Activated CD8-positive, alpha-beta memory T cell treated with anti-CD3 and anti-CD28 coated beads, Interleukin-2, amount 10 ng/mL, durations not matched to agents 7 days and 5 days (primary cell): Measurements from ENCODE around the gene MRPS31. TPM values are rescaled to one million over a fixed set of nuclear protein-coding genes. Genes with fewer than 3 reads are reported as not detected.

ENCODE experiments used
- ATAC-seq: fragments of 150-1000 bp; cut with Tn5 transposase; one replicate; pipeline ENCODE4 v1.10.0; 2021; ENCODE audit warnings: moderate library complexity
- CTCF ChIA-PET: fragments of 350-600 bp; sonication (Branson Sonifier 250); formaldehyde crosslinking; loops from one replicate; lab custom pipeline; 2021; ENCODE audit warnings: antibody characterized with exemption; lab: Charles Lee
- DNase-seq: peaks from one replicate; pipeline ENCODE4 v3.0.0-alpha.2; 2020
- H3K27ac Mint-ChIP-seq: one replicate; pipeline ENCODE4 v1.8.0; 2021; ENCODE audit warnings: mild to moderate bottlenecking, mixed read lengths
- H3K27me3 Mint-ChIP-seq: one replicate; pipeline ENCODE4 v1.8.0; 2021; ENCODE audit warnings: mixed read lengths
- H3K36me3 Mint-ChIP-seq: one replicate; pipeline ENCODE4 v1.8.0; 2021; ENCODE audit warnings: mild to moderate bottlenecking, mixed read lengths
- H3K4me1 Mint-ChIP-seq: one replicate; pipeline ENCODE4 v1.8.0; 2021; ENCODE audit warnings: mixed read lengths
- H3K4me3 Mint-ChIP-seq: one replicate; pipeline ENCODE4 v1.8.0; 2021; ENCODE audit warnings: mild to moderate bottlenecking, moderate library complexity, mixed read lengths
- H3K9me3 Mint-ChIP-seq: one replicate; pipeline ENCODE4 v1.8.0; 2022; ENCODE audit warnings: low read depth, mixed read lengths
- microRNA-seq: library from miRNA; unstranded; fragments of <30 nt; microRNA quantifications from one replicate; pipeline ENCODE4 v1.2.0, GENCODE V29; 2022
- total RNA-seq, 2 experiments: library from RNA; stranded (reverse); gene quantifications; one replicate each; pipeline ENCODE4 v1.2.3, GENCODE V29; 2021

MRPS31 gene
- total RNA-seq, 2 experiments from 2014 or later, result 35.0 to 37.1 TPM

DNA sequence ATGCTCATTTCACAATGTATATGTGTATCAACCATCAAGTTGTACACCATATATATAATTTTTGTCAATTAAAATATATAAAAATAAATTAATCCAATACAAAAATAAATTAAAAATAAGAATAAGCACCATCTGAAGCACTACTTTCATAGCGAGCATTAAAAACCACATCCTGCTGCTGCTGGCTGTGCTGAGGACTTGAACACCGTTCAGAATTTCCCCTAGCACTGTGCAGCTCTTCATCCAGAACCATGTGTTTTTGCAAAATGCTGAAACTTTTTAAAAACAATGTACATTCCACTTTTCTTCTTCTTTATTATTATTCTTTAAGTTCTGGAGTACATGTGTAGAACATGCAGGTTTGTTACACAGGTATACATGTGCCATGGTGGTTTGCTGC lies 64.6 kb downstream of the MRPS31 start:
- Mint-ChIP-seq H3K36me3 (peaks cover 12% of the 10 kb centered on the region), H3K4me3 (no peak overlapping the region), H3K27me3 (no peaks in the 10 kb centered on the region), H3K4me1 (peaks cover 12% of the 10 kb centered on the region), H3K9me3 (peaks cover 16% of the 10 kb centered on the region), H3K27ac (no peak overlapping the region)
- CTCF ChIA-PET, result no interaction called here
- ATAC-seq, result peak; percentile 30
- DNase-seq, result no peak

DNA sequence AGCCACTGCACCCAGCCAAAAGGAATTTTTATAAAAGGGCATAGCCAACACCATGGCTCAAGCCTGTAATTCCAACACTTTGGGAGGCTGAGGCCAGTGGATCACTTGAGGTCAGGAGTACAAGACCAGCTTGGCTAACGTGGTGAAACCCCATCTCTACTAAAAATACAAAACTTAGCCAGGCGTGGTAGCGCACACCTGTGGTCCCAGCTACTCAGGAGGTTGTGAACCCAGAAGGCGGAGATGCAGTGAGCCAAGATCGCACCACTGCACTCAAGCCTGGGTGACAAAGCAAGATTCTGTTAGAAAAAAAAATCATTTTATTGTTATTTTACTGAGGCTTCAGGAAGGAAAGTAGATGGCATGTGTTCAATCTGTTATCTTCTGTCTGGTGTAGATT lies 73.3 kb downstream of the MRPS31 start:
- ATAC-seq (no peak), DNase-seq (no peak)
- Mint-ChIP-seq H3K4me3 (no peak overlapping the region), H3K9me3 (no peaks in the 10 kb centered on the region), H3K27me3 (no peaks in the 10 kb centered on the region), H3K36me3 (no peaks in the 10 kb centered on the region), H3K27ac (no peak overlapping the region), H3K4me1 (no peaks in the 10 kb centered on the region)
- CTCF ChIA-PET, result no interaction called here

DNA sequence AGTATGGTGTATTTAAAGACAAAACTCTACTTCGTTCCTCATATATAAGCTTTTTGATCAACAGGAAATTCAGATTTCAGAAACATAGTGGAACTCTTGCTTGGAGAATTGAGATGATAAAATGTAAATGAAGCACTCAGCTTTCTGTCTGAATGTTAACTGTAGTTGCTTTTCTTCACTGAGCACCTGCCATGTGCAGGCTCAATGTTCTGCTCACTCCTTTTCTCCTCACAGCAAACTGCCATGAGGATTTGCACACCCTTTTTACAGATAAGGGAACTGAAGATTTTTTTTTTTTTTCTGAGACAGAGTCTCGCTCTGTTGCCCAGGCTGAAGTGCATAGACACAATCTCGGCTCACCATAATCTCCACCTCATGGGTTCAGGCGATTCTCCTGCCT lies 76.6 kb downstream of the MRPS31 start:
- no peak for ATAC-seq
- Mint-ChIP-seq H3K27ac (no peak overlapping the region), H3K27me3 (no peaks in the 10 kb centered on the region), H3K36me3 (no peaks in the 10 kb centered on the region), H3K4me3 (no peak overlapping the region), H3K4me1 (no peaks in the 10 kb centered on the region), H3K9me3 (no peaks in the 10 kb centered on the region)
- CTCF ChIA-PET, result interaction anchor here (1.1 kb wide), 1 partner anchor 26 kb away, joined by 3 read pairs; no protein-coding TSS in a partner anchor
- DNase-seq, result no peak

DNA sequence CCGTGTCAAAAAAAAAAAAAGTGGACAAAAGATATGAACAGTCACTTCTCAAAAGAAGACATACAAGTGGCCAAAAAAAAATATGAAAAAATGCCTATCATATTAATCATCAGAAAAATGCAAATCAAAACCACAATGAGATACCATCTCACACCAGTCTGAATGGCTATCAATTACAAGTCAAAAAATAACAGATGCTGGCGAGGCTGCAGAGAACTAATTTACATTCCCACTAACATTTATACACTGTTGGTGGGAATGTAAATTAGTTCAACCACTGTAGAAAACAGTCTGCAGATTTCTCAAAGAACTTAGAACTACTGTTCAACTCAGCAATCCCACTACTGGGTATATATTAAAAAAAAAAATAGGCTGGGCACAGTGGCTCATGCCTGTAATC lies 78.0 kb downstream of the MRPS31 start:
- no peak for ATAC-seq
- H3K27me3 Mint-ChIP-seq, result no peaks in the 10 kb centered on the region
- no peak overlapping the region for H3K27ac Mint-ChIP-seq
- no peaks in the 10 kb centered on the region for H3K9me3 Mint-ChIP-seq
- no peak for DNase-seq
- no peak overlapping the region for H3K4me3 Mint-ChIP-seq
- no peaks in the 10 kb centered on the region for H3K4me1 Mint-ChIP-seq
- CTCF ChIA-PET, result no interaction called here
- H3K36me3 Mint-ChIP-seq, result no peaks in the 10 kb centered on the region

DNA sequence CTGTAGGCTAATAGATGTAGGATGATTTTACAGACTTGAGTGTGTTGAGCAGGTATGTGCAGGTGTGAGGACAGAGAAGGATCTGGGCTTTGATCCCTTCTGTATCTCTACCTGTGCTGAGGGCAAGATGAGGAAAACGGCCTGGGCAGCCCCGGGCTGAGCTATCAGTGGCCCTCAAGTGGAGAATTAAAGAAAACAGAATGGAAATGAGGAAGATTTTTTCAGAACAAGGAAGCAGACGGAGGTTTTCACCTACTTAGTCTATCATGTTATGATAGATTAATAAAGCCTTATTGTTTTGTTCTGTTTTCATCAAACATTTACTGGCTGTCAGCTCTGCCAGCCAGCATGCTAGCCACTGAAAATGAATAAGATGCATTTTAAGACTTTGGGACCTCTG lies 82.2 kb downstream of the MRPS31 start:
- no peaks in the 10 kb centered on the region for H3K9me3 Mint-ChIP-seq
- no peaks in the 10 kb centered on the region for H3K27me3 Mint-ChIP-seq
- DNase-seq (no peak), ATAC-seq (no peak)
- no peak overlapping the region for H3K27ac Mint-ChIP-seq
- no peaks in the 10 kb centered on the region for H3K36me3 Mint-ChIP-seq
- CTCF ChIA-PET, result no interaction called here
- no peak overlapping the region for H3K4me3 Mint-ChIP-seq
- no peaks in the 10 kb centered on the region for H3K4me1 Mint-ChIP-seq

DNA sequence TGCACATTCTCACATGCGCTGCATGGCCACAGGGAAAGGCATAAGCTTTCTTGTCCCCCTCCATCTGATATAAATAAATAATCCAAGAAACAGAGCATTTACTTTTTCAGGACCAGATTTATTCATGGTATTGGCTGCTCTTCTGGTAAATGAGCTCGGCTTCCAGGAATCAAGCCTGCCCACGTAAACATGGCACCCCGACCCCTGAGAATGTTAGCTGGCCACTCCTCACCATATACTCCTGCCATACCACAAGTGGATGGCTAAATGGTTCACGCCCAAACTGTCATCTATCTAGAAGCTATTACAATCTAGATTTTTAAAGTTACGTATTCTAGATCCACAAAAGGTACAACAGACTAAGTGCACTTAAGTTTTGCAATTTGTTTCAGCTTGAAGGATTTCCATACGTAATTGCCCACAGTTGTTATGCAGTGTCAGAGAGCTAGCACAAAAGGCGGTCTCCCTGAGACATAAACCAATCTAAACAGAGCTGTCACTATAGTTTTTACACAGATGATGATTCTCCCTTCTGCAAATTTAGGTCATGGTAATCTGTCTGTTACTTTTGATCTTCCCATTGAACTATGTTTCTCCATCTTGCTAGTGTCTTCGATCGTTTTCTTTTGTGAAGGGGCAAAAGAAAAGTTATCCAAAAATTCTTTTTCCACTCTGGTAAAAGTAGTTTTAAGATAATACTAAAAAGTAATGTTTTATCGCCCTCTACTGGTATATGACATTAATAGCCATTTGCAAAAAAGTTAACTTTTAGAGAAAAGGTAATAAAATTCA lies 88.3 kb downstream of the MRPS31 start:
- H3K27me3 Mint-ChIP-seq, result no peaks in the 10 kb centered on the region
- H3K9me3 Mint-ChIP-seq, result no peaks in the 10 kb centered on the region
- no peak overlapping the region for H3K4me3 Mint-ChIP-seq
- CTCF ChIA-PET, result interaction anchor here (0.7 to 6.9 kb wide), 23 partner anchors 8 to 1000 kb away, joined by 3 to 55 read pairs (median 5); partner anchors contain the start of gene SLC25A15
- DNase-seq, result no peak
- H3K27ac Mint-ChIP-seq, result no peak overlapping the region
- H3K4me1 Mint-ChIP-seq, result peaks cover 4% of the 10 kb centered on the region
- no peaks in the 10 kb centered on the region for H3K36me3 Mint-ChIP-seq
- ATAC-seq, result no peak

DNA sequence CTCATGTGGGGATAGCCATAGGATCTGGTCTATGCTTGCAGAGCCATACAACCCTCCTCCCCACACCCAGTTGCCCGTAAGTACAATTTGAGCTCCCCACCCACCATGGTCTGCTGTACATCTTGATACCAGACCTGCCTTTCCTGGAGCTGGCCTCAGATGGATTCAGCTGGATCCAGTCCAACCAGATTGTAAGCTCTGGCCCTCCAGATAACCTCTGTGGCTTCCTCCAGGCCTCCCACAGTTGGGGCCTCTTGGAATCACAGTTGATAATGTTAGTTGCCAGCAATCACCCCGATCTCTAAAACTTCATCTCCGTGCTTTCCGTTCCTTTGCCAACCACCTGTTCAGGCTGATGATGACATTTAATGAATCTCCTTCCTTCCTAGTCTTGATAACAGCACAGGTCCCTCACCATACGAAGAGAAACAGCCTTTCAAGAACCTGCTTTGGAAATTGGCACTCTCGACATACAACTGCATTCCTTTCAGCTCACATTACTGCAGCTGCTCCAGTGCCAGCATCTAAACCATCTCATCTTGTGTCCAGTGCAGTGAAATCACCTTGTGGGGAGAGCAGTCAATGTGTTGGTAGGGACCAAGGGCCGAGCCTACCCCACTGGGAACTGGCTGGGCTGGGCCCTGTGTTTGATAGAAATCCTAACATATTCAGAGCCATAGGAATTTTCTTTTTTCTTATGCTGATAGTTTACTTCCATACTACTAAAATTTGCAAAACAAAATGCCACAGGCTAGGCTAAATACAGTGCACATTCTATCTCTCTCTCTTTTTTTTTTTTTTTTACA lies 89.4 kb downstream of the MRPS31 start:
- Mint-ChIP-seq H3K4me3 (no peak overlapping the region), H3K27me3 (no peaks in the 10 kb centered on the region), H3K9me3 (no peaks in the 10 kb centered on the region), H3K36me3 (no peaks in the 10 kb centered on the region), H3K4me1 (peaks cover 4% of the 10 kb centered on the region), H3K27ac (no peak overlapping the region)
- ATAC-seq (no peak), DNase-seq (no peak)
- CTCF ChIA-PET, result interaction anchor here (0.9 to 6.9 kb wide), 13 partner anchors 13 to 996 kb away, joined by 3 to 55 read pairs (median 3); no protein-coding TSS in a partner anchor

DNA sequence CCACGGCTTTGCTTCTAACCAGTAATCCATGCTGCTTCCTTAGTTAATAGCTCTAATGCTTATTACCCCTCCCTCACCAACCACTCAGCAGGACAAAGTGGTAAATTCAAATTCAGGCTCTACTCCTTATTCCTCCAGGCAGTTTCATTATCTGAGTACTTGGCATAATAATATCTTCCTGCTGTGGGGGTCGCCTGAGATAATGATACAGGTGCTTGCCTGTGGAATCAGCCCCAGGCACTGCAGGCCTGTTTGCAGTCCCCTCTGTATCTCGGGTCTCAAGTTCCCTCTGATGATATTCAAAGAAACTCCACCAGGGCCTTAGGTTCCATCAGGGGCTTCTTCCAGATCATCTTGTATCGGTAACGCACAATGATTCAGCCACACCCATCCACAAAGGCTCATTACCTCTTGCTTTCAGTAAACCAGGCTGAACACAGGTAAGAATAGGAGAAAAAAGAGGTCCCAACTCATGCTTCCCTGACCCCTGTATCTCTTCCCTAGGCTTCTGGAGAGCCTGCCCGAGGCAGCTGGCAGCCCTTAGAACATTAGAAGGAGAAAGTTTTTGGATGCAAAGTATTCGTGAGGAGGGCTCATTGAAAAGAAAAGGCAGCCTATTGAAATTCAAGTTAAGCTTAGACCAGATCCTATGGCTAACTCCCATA lies 90.2 kb downstream of the MRPS31 start:
- Mint-ChIP-seq H3K36me3 (no peaks in the 10 kb centered on the region), H3K27me3 (no peaks in the 10 kb centered on the region), H3K4me3 (no peak overlapping the region), H3K27ac (no peak overlapping the region), H3K9me3 (no peaks in the 10 kb centered on the region), H3K4me1 (peaks cover 4% of the 10 kb centered on the region)
- DNase-seq, result no peak
- no peak for ATAC-seq
- CTCF ChIA-PET, result interaction anchor here (0.9 to 6.9 kb wide), 5 partner anchors 12 to 996 kb away, joined by 3 to 55 read pairs (median 3); no protein-coding TSS in a partner anchor

DNA sequence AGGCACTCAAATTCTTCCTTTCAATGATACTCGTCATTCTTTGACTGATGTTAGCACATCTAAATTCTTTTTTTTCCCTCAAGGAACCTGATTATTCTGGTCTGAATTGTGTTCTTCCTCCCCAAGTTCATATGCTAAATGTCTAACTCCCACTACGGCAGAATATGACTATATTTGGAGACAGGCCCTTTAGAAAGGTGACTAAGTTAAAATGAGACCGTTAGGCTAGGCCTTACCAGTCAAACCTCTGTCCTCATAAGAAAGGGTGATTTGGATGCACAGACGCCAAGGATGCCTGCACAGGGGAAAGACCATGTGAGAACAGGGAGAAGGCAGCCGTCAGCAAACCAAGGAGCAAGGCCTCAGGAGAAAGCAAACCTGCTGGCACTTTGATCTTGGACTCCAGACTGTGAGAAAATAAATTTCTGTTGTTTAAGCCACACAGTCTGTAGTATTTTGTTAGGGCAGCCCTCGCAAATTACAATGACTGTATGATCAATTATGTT lies 91.5 kb downstream of the MRPS31 start:
- H3K27me3 Mint-ChIP-seq, result no peaks in the 10 kb centered on the region
- H3K4me3 Mint-ChIP-seq, result no peak overlapping the region
- peaks cover 4% of the 10 kb centered on the region for H3K4me1 Mint-ChIP-seq
- ATAC-seq (no peak), DNase-seq (no peak)
- no peaks in the 10 kb centered on the region for H3K36me3 Mint-ChIP-seq
- no peak overlapping the region for H3K27ac Mint-ChIP-seq
- H3K9me3 Mint-ChIP-seq, result no peaks in the 10 kb centered on the region
- CTCF ChIA-PET, result interaction anchor here (6.9 kb wide), 1 partner anchor 737 kb away, joined by 55 read pairs; no protein-coding TSS in a partner anchor

Small RNA genes within 50 kb of the gene (microRNA-seq; reads per million reads assigned to microRNA genes)
- gene MIR320D1 (not detected), gene MIR621 (not detected)

Other genes with a start within 250 kb of the MRPS31 start
- 10 to 100 TPM; 20.2 to 27.1 TPM for gene FOXO1, start 104.5 kb downstream of the MRPS31 start, total RNA-seq
- 10 to 100 TPM; 11.2 to 14.5 TPM for gene SLC25A15, start 18.4 kb upstream of the MRPS31 start, total RNA-seq
- 100 to 1,000 TPM; 120 to 143 TPM for gene ELF1, start 248.1 kb upstream of the MRPS31 start, total RNA-seq